Heart left ventricle (tissue), 16 donors: Measurements from ENCODE around the gene CACNA2D1. TPM values are rescaled to one million over a fixed set of nuclear protein-coding genes. Genes with fewer than 3 reads are reported as not detected.

Experiments used
- ATAC-seq, 4 donors: fragments of 200-7000 bp; cut with Tn5 transposase; one replicate each; pipeline ENCODE4 v1.9.1; 2020 to 2022; ENCODE audit warnings: moderate library complexity in 4 of 4, mild to moderate bottlenecking in 3 of 4, moderate number of reproducible peaks in 1 of 4
- DNase-seq, 5 donors: peaks; one replicate each; pipeline ENCODE4 v3.0.0-alpha.2; 2020
- H3K27ac ChIP-seq, 12 donors: fragments of 200-600 bp; sonication (generic) in 4 of 12; one replicate each; pipeline versions ENCODE4 v1.5.0 to v1.8.0; 2016 to 2022; ENCODE audit warnings: mild to moderate bottlenecking in 2 of 12
- H3K27me3 ChIP-seq, 9 donors: fragments of 200-600 bp; sonication (generic) in 2 of 9; one replicate each; pipeline versions ENCODE4 v1.5.1 to v1.8.0; 2016 to 2022; ENCODE audit warnings: mild to moderate bottlenecking in 3 of 9
- H3K36me3 ChIP-seq, 9 donors: fragments of 200-600 bp; sonication (generic) in 2 of 9; one replicate each; pipeline versions ENCODE4 v1.5.0 to v1.8.0; 2018 to 2022; ENCODE audit warnings: mild to moderate bottlenecking in 2 of 9
- H3K4me1 ChIP-seq, 12 donors: fragments of 200-600 bp; sonication (generic) in 4 of 12; one replicate each; pipeline versions ENCODE4 v1.5.0 to v1.8.0; 2016 to 2022; ENCODE audit warnings: mild to moderate bottlenecking in 3 of 12
- H3K4me3 ChIP-seq, 12 donors: fragments of 200-600 bp; sonication (generic) in 4 of 12; one replicate each; pipeline versions ENCODE4 v1.5.0 to v1.8.0; 2017 to 2022; ENCODE audit warnings: mild to moderate bottlenecking in 9 of 12, moderate library complexity in 4 of 12
- H3K9me3 ChIP-seq, 12 donors: fragments of 200-600 bp; sonication (generic) in 4 of 12; one replicate each; pipeline versions ENCODE4 v1.5.0 to v1.8.0; 2016 to 2022; ENCODE audit warnings: mild to moderate bottlenecking in 1 of 12
- CTCF ChIP-seq, 12 donors: fragments of 200-600 bp; sonication (generic) in 4 of 12; IDR thresholded peaks; one replicate each; pipeline versions ENCODE4 v1.5.0 to v1.8.0; 2018 to 2022; ENCODE audit warnings: antibody characterized with exemption in 12 of 12, mild to moderate bottlenecking in 5 of 12
- POLR2A ChIP-seq, 2 donors: fragments of 450-650 bp; IDR thresholded peaks; one replicate each; pipeline ENCODE4 v1.6.1; 2017; ENCODE audit warnings: antibody characterized with exemption in 2 of 2, mild to moderate bottlenecking in 2 of 2, moderate library complexity in 2 of 2
- WGBS, 4 donors: extraction: QIAGEN DNeasy Blood & Tissue Kit in 2 of 4; methylation state at CpG; one replicate each; pipeline versions ENCODE4 v1.1.5 to v1.1.7; 2013 to 2018; 5-methylcytosine and 5-hydroxymethylcytosine counted together
- intact Hi-C, 10 donors: fragments of 100-400 bp; cut with DNase I; formaldehyde crosslinking; loops; one replicate each; pipeline versions ENCODE4 v1.11.1 to v1.14.2; 2022
- polyA plus RNA-seq, 2 donors: library from polyadenylated mRNA; stranded (reverse); fragments of 200-250 nt; gene quantifications; one replicate each; pipeline ENCODE4 v1.2.3, GENCODE V29; 2013
- total RNA-seq, 9 donors: library from RNA; depleted of rRNA in 2 of 9; stranded (reverse); fragments of >200 nt in 2 of 9; fragmentation: NEBNext Ultra II Directional in 3 of 9; extraction: Animal tissue kit (Norgen Biotek cat#: 25700) in 3 of 9; gene quantifications; one replicate each; pipeline versions ENCODE4 v1.1.0 to v1.2.4, GENCODE V29; 2016 to 2023
- donor health status: ischemic (EF 13 %, LVEDD 7.1; RV severe dilation, severe dysfunction).
- donor health status: healthy with polysubstance abuse.
- donor health status: DM: no; HTN: yes; CAD: no.
- donor health status: DM: no; HTN: no; CAD: no.
- donor health status: ischemic (EF 25% LVEDD 6.9; RV normal size, moderate dysfunction).
- donor health status: ischemic (EF 25% LVEDD 5.7; RV mildly dilated, moderate dysfunction).
- donor health status: healthy.
- donor health status: DM: yes; HTN: yes; CAD: no.
- donor health status: ischemic (EF 35%, LVEDD 5.7; RV mildly dilated, moderate dysfunction).
- donor health status: nonischemic (EF 11% LVEDD 7.7; RV severe dilation, severe dysfunction).
- donor health status: DM: yes; HTN: yes; CAD: no.
- donor health status: PGD.
- donor health status: ischemic (EF 29% LVEDD 5.4; RV normal size, mild dysfunction).
- donor health status: nonischemic (EF 23%, LVEDD 6.1; RV moderate dilation, normal function).

CACNA2D1 gene
- total and polyA plus RNA-seq, 11 donors, result 13.5 to 122 (median 55.5) TPM

- no peak for DNase-seq
- no peak overlapping the region for H3K27ac ChIP-seq
- TF ChIP-seq CTCF (IDR thresholded peaks at IDR 0.05), result no peak
- no peak for TF ChIP-seq POLR2A (IDR thresholded peaks at IDR 0.05)
- peaks cover 0 to 5% (median 0%) of the 10 kb centered on the region in 12 donors for H3K4me1 ChIP-seq
- H3K4me3 ChIP-seq, result no peak overlapping the region
- H3K27me3 ChIP-seq, result no peaks in the 10 kb centered on the region
- no peak for ATAC-seq
- intact Hi-C loops, result no loop called here
- no peaks in the 10 kb centered on the region for H3K36me3 ChIP-seq
- peaks cover 0 to 21% (median 0%) of the 10 kb centered on the region in 12 donors for H3K9me3 ChIP-seq
- WGBS, 4 donors, result 88 to 94% (median 92%) methylated on average over 2 of the region's 2 CpGs
Observed at GRCh38 chr7:82467020-82467419, 23.4 kb upstream of the CACNA2D1 start.

DNA sequence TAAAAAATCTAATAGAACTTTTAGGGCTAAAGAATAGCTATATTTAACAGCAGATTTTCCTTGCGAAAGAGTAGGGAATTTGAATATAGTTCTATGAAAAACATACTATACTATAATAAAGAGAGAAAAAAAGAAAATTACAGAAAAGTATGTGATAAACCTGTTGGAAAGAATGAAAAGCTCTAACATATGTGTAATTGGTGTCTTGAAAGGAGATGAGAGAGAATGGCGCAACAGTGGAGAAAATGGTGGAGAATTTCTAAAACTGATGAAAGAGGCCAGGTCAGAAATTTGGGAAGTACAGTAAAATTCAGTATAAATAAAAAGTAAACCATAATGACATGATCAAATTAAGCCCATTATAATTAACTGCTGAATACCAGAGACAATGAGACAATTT lies 20.8 kb upstream of the CACNA2D1 start:
- WGBS, 4 donors, result 95 to 97% (median 97%) methylated on average over 2 of the region's 2 CpGs
- no peak for TF ChIP-seq POLR2A (IDR thresholded peaks at IDR 0.05)
- TF ChIP-seq CTCF (IDR thresholded peaks at IDR 0.05), result no peak
- intact Hi-C loops, result no loop called here
- ATAC-seq (no peak), DNase-seq (no peak)
- H3K36me3 ChIP-seq, result no peaks in the 10 kb centered on the region
- H3K27me3 ChIP-seq, result no peaks in the 10 kb centered on the region
- H3K4me3 ChIP-seq, result no peak overlapping the region
- no peak overlapping the region for H3K27ac ChIP-seq
- H3K9me3 ChIP-seq, result peaks cover 0 to 21% (median 0%) of the 10 kb centered on the region in 12 donors
- peaks cover 0 to 5% (median 0%) of the 10 kb centered on the region in 12 donors for H3K4me1 ChIP-seq

DNA sequence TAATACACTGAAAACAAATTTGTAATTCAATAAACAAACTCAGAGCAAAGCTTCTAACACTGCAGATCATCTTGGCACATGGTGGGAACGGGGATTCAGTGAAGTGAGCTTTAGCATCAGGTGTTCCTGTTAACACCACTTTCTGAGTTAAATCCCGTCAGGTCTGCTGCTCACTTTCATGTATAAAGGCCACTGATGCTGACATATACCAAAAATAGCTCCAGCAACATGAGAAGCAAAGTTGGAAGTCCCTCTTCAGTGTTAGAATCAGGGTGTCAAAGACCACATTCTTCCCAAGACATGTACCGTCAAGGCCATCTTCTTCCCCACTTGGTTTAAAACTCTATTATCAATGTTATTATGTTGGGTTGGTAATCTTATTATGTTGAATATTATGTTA lies 11.7 kb upstream of the CACNA2D1 start:
- Histone ChIP-seq H3K9me3 (no peaks in the 10 kb centered on the region), H3K36me3 (no peaks in the 10 kb centered on the region), H3K4me1 (no peaks in the 10 kb centered on the region), H3K27ac (no peak overlapping the region), H3K4me3 (no peak overlapping the region), H3K27me3 (no peaks in the 10 kb centered on the region)
- WGBS, 4 donors, result 51 to 73% (median 62%) methylated on average over 3 of the region's 3 CpGs
- intact Hi-C loops, result no loop called here
- TF ChIP-seq CTCF (IDR thresholded peaks at IDR 0.05) (no peak), POLR2A (IDR thresholded peaks at IDR 0.05) (no peak)
- ATAC-seq, result peak in 2 of 4 donors; percentile 38 to 49
- no peak for DNase-seq

GRCh38 chr7:82450759-82451158 lies 7.2 kb upstream of the CACNA2D1 start:
- H3K27me3 ChIP-seq, result peaks cover 0 to under 1% (median 0%) of the 10 kb centered on the region in 9 donors
- intact Hi-C loops, result no loop called here

More at GRCh38 chr7:82450759-82451158, 7.2 kb upstream of the CACNA2D1 start:
- H3K27ac ChIP-seq, result no peak overlapping the region
- TF ChIP-seq CTCF (IDR thresholded peaks at IDR 0.05) (no peak), POLR2A (IDR thresholded peaks at IDR 0.05) (no peak)
- no peak for DNase-seq
- no peaks in the 10 kb centered on the region for H3K9me3 ChIP-seq
- no peaks in the 10 kb centered on the region for H3K36me3 ChIP-seq
- WGBS, 4 donors, result 85 to 90% (median 86%) methylated on average over 7 of the region's 7 CpGs
- no peak overlapping the region for H3K4me3 ChIP-seq
- H3K4me1 ChIP-seq, result no peaks in the 10 kb centered on the region
- ATAC-seq, result no peak
